Skin of body (tissue), 2 donors: ENCODE data around the gene CEP85L. TPM values are rescaled to one million over a fixed set of nuclear protein-coding genes. Genes with fewer than 3 reads are reported as not detected.
"Not testable (repeated sequence)": the region's sequence is repeated elsewhere in the genome, so short reads cannot be mapped to it uniquely, and the experiment has no call there.

Experiments
- DNase-seq: peaks from one replicate; lab custom pipeline; 2025; lab: John Stamatoyannopoulos, UW
- total RNA-seq: library from RNA; depleted of rRNA; stranded (reverse); fragments of >200 nt; gene quantifications from one replicate; pipeline ENCODE4 v1.2.3, GENCODE V29; 2014

CEP85L gene
- total RNA-seq, 1 donor from 2014 or later = 21.9 TPM

DNA sequence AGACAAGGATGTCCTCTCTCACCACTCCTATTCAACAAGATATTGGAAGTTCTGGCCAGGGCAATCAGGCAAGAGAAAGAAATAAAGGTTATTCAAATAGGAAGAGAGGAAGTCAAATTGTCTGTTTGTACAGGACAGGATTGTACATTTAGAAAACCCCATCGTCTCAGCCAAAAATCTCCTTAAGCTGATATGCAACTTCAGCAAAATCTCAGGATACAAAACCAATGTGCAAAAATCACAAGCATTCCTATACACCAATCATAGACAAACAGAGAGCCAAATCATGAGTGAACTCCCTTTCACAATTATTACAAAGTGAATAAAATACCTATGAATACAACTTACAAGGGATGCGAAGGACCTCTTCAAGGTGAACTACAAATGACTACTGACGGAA is 217.2 kb downstream of the CEP85L start:
- DNase-seq = not testable (repeated sequence)

DNA sequence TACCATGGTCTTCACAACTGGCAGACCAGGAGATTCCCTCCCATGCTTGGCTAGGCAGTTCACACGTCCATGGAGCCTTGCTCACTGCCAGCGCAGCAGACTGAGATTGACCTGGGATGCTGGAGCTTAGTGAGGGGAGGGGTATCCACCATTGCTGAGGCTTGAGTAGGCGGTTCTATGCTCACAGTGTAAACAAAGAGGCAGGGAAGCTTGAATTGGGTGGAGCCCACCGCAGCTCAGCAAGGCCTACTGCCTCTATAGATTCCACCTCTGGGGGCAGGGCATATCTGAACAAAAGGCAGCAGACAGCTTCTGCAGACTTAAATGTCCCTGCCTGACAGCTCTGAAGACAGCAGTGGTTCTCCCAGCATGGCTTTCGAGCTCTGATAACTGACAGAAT is 230.1 kb downstream of the CEP85L start:
- DNase-seq = not testable (repeated sequence)

DNA sequence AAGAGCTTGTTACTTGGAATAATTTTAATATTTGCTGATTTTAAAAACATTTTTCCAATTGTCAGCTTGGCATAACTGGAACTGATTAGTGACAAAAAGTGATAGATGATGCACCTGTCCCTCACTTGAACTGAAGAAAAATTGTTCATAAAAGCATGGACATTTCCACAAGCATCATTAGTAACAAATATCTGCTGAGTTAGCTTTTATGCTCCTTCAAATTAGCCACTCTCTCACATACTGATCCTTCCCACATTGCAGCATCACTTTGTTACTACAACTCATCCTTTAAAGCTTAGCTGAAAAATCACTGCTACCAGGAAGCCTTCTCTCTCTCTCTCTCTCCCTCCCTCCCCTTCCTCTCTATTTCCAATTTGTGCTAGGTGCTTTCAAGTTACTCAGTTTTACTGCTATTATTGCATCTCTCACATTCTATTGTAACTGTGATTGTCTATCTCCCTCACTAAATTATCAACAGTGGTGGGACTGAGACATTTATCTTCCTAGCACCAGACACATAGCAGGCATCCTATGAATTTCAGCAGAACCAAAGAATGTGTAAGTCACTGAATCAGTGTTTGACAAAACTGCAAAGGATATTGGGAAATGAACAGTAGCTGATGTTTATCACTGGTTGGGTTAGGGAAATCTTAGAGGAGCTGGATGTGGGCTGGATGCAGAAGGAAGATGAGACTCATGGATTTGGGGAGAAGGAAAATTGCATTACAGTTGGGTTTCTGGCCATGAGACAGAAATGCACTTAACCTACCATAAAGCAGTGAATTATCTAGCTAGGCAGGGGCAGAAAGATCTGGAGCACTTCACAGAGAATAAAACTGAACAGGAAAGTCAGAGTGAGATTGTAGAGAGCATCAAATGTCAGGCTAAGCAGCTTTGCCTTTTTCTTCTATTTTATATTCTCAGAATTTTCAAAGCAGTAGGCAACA is 231.7 kb downstream of the CEP85L start:
- DNase-seq = no peak

Other genes starting within 250 kb of the CEP85L start
- gene PLN, start 103.3 kb downstream of the CEP85L start, total RNA-seq = 7.7 TPM
- 21.3 TPM for gene ASF1A, start 242.6 kb upstream of the CEP85L start, total RNA-seq